Limb (tissue), 2 donors: ENCODE data around the gene CDRT4.

Source experiments
- DNase-seq, 2 donors: peaks; one replicate each; pipeline ENCODE4 v3.0.0-alpha.2; 2016; ENCODE audit errors: extremely low spot score in 2 of 2

Gene CDRT4

DNA sequence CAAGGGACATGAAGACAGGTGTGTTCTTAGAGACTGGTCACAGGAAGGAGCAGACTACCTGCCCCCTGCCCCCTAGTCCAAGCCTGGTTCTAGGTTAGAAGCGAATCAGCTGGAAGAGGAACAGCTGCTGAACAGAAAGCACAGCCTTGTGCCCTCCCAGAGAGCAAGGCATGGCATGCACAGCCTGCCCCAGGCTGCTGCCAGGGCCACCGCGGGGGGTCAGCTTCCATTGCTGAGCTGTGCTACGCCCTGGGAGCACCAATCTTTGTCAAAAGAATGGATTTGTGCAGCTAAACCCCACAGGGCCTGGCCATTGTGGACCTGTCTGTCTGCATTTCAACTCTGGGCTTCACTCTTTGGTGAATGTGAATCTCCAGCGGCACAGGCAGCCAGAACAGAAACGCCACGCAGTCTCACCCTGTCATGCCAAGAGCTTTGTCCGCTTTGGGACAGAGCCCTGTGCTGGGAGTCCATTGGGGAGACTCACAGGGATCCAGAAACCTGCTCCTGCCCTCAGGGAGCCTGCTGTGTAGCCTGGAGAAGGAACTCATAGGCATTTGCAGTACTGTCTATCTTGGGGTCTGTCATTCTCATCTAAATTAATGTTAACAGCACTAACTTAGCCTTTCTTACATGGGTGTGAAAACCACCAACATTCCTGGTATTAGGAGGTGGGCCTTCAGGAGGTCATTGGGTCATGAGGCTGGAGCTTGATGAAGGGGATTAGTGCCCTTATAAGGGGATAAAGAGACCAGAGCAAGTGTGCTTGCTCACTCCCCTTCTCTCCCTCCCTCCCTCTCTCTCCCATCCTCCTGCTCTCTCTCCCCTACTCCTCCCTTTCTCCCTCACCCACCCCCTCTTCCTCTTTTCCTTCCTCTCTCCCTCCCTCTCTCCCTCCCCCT is 25.6 kb upstream of the CDRT4 start:
- DNase-seq: no peak

DNA sequence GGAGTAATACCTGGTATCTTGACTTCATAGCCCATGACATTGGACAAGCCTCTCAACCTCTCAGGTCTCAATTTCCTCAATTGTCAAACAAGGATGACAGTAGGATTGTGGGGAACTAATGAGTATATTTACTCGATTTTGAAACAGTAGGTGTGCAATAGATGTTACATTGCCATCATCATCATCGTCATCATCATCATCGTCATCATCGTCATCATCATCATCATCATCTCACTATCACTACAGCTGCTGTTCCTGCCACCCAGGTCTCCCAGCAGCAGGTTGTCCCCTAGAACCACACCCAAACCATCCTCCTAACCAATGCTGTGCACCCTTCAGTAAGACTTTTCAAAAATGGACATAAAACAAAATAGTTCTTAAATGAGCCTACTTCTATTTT is 24.8 kb upstream of the CDRT4 start:
- DNase-seq: no peak

- DNase-seq: peak; percentile 32 to 47
These were observed 23.3 kb upstream of the CDRT4 start for GRCh38 chr17:15490634-15491261.

- no peak for DNase-seq
These were observed 21.1 kb upstream of the CDRT4 start for GRCh38 chr17:15488557-15488956.

DNA sequence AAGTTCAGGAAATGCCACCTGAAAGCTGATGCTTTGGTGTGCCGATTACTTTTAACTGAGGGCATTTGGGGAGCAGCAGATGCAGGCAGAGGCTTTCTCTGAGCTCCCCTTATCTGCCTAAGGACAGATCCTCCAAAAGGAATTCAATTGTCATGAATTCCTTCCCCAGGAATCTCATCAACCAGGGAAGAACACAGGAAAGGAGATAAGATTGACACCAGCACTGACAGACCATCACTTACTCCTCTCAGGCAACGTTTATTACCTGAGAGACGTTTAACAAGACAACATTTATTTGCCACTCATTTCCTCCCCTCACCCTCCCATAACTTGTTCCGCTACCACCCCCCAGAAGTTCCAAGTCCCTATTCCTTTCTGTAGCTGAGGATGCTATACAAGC is 17.6 kb upstream of the CDRT4 start:
- DNase-seq: no peak

DNA sequence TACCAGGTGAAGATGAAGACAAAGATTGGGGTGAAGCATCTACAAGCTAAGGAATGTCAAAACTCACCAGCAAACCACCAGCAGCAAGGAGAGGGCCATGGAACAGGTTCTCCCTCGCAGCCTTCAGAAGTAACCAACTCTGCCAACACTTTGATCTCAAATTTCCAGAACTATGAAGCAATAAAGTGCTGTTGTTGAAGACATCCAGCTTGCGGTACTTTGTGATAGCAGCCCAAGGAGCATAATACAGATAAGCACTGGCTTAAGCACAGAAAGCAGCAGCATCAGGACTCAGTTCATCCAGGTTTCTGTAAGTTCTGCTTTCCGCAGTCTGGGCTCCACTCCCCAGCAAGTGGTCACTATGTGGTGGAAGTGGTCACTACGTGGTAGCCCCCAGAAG is 16.0 kb upstream of the CDRT4 start:
- DNase-seq: no peak

GRCh38 chr17:15482476-15482875 is 15.1 kb upstream of the CDRT4 start:
- no peak for DNase-seq

DNA sequence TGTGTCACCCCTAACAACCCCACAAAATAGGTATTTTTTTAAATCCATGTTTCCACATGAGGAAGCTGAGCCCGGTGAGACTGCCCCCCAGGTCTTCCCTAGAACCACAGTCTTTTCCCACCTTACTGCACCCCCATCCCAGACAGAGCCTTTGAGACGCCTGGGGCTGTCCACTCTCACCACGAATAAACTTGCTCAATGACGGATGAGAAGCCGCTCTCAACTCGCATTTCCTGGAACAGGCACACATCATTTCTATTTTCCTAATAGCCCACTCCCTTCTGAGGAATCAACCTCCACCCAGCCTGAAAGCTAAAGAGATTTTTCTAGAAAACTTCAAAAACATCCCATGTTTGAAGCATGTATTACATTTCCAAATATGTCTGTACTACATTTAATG is 14.1 kb upstream of the CDRT4 start:
- DNase-seq: no peak

DNA sequence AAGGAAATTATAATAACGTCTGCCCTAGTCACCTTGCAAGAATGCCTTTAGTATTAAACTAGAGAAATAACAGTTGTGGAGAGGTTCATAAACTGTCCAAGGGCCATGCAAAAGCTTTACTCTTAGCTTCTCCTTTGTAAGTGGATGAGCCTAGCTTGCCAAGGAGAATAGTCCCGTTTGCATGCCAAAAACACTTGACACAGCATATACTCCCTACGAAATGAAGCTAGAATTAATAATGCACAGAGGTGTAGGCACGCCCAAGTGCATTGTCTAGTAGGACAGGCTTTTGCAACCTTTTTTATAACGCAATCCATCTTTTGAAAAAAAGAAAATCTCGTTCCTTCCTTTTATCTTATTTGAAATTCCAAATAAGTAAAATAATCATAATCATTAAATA is 12.8 kb upstream of the CDRT4 start:
- no peak for DNase-seq

DNA sequence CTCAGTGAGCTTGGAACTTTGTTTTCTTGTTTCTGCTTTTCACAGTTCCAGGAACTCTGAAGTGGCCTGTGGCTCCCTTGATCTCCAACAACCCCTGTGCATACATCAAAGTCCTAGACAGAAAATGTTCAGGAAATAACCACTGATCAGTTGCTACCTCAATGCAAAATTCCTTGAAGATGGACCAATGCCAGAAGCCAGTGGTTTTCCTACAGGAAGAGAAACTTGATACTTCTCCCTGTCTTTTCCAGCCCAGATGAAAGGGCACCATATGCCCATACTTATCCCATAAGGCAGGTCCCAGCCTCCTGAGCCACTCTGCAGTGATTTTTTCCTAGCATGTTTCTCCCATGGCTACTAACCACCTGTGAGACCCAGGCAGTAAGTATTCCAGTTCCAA is 12.3 kb upstream of the CDRT4 start:
- DNase-seq: no peak

GRCh38 chr17:15478845-15479244 is 11.4 kb upstream of the CDRT4 start:
- no peak for DNase-seq

DNA sequence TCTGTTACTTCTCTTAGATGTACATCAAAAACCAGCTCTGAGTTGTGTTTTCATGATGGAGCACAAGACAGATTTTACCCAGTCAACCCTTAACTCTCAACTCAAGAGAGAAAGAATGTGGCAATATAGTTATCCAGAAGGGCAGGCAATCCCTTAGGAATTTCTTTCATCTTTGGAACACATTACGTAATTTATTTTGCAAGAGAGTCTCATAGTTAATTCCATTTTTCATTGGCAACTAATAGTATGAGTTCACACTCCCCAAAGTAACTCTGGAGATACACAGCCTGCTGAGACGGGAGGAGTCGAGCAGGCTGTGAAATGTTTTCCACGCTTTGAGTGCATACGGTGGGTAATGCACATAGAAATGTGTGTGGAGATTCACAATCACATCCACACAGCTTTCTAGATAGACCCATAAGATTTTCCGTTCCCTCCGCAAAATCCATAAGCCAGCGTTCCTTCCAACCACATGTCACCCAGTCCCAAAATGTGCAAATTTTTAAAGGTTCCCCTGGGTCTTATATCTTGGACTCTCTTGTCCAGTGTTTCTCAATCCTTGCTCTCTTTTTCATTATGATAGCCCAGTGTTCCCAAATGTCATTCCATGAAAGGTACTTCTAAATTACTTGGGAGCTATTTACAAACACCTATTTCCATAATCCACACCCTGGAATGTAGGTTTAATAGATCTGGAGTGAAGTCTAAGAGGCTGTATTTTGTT is 8.4 kb upstream of the CDRT4 start:
- no peak for DNase-seq

GRCh38 chr17:15472891-15473290 is 5.5 kb upstream of the CDRT4 start:
- DNase-seq: no peak

- no peak for DNase-seq
These were observed 3.1 kb upstream of the CDRT4 start for GRCh38 chr17:15470536-15470935.

DNA sequence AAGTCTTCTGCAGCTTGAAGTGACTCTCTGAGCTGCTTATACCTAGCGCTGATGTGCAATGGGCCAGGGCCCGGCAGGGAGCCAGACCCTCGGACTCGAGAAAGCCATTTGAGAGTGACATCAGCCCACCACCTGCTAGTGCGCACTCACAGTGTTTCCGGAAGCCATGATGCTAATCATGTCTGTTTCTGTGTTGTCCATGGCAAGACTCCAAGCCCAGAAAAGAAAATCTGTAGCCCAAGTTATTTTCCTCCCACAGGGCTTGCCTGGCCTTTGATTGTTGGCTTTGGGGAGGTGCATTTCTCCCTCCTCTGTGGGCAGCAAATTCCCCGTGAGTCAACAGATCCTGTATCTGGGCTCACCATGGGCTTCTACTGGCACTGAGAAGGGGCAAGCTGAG is 1.8 kb upstream of the CDRT4 start:
- no peak for DNase-seq

GRCh38 chr17:15468126-15468525 is 705 bp upstream of the CDRT4 start:
- no peak for DNase-seq

GRCh38 chr17:15466131-15466530 is 1.3 kb downstream of the CDRT4 start:
- no peak for DNase-seq

DNA sequence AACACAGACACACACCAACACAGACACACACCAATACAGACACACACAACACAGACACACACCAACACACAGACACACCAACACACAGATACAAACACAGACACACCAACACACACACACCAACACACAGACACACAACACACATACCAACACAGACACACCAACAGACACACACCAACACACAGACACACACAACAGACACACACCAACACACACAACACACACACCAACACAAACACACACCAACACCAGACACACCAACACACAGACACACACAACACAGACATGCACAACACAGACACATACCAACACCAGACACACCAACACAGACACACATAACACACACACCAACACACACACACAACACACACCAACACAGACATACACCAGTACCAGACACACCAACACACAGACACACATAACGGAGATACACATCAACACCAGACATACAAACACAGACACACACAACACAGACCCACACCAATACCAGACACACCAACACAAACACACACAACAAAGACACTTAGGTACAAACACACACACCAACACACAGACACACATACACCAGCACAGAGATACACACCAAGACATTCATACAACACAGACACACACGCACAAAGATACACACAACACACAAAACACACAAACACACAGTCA is 2.2 kb downstream of the CDRT4 start:
- no peak for DNase-seq

DNA sequence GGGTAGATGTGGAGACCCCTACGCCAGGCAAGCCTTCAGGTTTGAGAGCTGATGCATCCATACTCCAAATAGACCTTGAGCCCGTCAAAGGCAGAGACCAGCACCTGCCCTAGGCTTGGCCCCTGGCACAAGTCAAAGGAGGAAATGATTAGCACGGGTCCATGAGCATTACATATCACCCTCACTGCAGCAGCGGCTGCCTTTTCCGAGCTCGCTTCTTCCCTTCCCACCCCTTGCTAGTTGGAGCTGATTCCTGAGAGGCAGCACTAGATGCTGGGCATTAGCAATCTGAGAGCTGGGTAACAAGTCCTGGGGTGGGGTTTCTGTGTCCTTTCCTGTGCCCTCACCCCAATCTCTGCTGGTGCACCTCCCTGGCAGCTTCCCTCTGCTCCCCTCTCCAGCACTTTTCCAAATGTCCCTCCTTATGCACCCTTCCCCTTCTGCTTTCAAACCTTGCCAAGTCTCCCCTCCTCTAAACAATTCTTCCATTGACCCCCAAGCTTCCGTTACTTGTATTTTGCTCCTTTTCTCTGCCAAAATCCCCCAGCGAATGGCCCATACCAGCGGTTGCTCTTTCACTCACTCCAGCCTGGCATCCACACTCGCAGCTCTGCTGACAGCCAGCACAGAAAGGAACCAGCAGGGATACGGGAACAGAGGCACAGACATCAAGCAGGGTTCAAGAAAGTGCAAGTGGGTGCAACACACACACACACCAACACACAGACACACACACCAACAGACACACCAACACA is 3.0 kb downstream of the CDRT4 start:
- no peak for DNase-seq

DNA sequence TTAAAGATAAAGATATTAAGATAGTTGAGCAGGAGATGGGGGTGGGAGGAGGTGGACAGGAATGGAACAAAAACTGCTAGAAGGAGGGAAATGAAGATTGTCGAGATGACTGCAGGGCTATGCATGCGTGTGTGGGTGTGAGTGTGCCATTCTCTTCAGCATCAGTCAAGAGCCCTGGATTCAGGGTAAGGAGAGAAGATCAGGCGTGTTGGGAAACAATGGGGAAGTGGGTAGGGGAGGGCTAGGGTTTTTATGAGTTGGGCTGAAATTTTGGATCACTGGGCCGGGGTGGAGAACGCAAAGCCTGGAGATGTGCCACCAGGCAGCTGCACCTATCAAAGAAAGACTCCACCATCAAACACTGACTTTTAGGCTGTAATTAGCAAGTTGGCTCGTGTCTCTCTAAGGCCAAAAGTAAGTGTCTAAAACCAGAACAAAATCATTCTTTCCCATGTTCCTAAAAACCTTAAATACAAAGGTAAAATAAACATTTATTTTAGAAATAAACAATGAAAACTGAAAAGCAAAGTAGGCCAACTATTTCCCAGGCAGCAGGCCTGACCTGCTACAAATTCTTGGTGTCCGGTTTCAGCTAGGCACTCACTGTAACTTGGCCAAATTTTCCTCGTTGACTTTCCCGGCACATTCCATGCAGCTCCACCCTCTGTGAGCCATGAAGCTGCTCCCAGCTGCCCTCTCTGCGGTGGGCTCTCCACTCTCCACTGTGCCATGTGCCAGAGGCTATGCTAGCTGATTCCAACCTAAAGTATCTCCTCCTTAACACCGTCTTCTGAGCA is 4.2 kb downstream of the CDRT4 start:
- peak; percentile 66 to 82 for DNase-seq
